MM.1S (cell line): ENCODE results near the gene STIM1.

Source experiments
- DNase-seq: peaks from one replicate; pipeline ENCODE4 v3.0.0-alpha.2; 2015
- H2AFZ ChIP-seq: fragments of 300-600 bp; sonication (generic); 2 replicates; pipeline ENCODE4 v1.6.0; 2016; ENCODE audit warnings: antibody characterized with exemption, low read length
- H3F3A ChIP-seq: fragments of 300-600 bp; sonication (generic); 2 replicates; pipeline ENCODE4 v1.6.1; 2016; ENCODE audit warnings: mild to moderate bottlenecking, antibody characterized with exemption, low read length, moderate library complexity, mixed read lengths; ENCODE audit not compliant: insufficient read depth
- H3K27ac ChIP-seq: fragments of 300-600 bp; sonication (generic); 2 replicates; pipeline ENCODE4 v1.5.1; 2016; ENCODE audit warnings: mild to moderate bottlenecking, low read length
- H3K27me3 ChIP-seq: fragments of 300-600 bp; sonication (generic); replicated peaks from 2 replicates; pipeline ENCODE4 v1.6.0; 2016; ENCODE audit warnings: low read length; ENCODE audit not compliant: insufficient read depth
- H3K36me3 ChIP-seq: fragments of 300-600 bp; sonication (generic); replicated peaks from 2 replicates; pipeline ENCODE4 v1.6.1; 2016; ENCODE audit warnings: mild to moderate bottlenecking, low read length, mixed read lengths; ENCODE audit not compliant: insufficient read depth
- H3K4me1 ChIP-seq: fragments of 300-600 bp; sonication (generic); 2 replicates; pipeline ENCODE4 v1.6.1; 2016; ENCODE audit warnings: low read length, mixed read lengths
- H3K4me2 ChIP-seq: fragments of 300-600 bp; sonication (generic); 2 replicates; pipeline ENCODE4 v1.6.0; 2016; ENCODE audit warnings: low read depth, low read length
- H3K4me3 ChIP-seq: fragments of 300-600 bp; sonication (generic); 2 replicates; pipeline ENCODE4 v1.5.1; 2016; ENCODE audit warnings: low read length, mixed read lengths
- H3K79me2 ChIP-seq: fragments of 300-600 bp; sonication (generic); 2 replicates; pipeline ENCODE4 v1.6.1; 2016; ENCODE audit warnings: mixed run types, low read length, mixed read lengths
- H3K9ac ChIP-seq: fragments of 300-600 bp; sonication (generic); 2 replicates; pipeline ENCODE4 v1.6.1; 2016; ENCODE audit warnings: low read length, mixed read lengths
- H3K9me2 ChIP-seq: fragments of 300-600 bp; sonication (generic); replicated peaks from 2 replicates; pipeline ENCODE4 v1.6.1; 2016; ENCODE audit warnings: mild to moderate bottlenecking, low read length, mixed read lengths; ENCODE audit not compliant: insufficient read depth
- H3K9me3 ChIP-seq: fragments of 300-600 bp; sonication (generic); replicated peaks from 2 replicates; pipeline ENCODE4 v1.6.1; 2016; ENCODE audit warnings: mild to moderate bottlenecking, low read length, mixed read lengths; ENCODE audit not compliant: insufficient read depth
- H4K20me1 ChIP-seq: fragments of 300-600 bp; sonication (generic); 2 replicates; pipeline ENCODE4 v1.6.1; 2016; ENCODE audit warnings: mild to moderate bottlenecking, low read length, moderate library complexity, mixed read lengths; ENCODE audit not compliant: insufficient read depth
- EZH2 ChIP-seq: fragments of 300-600 bp; sonication (generic); optimal IDR thresholded peaks from 2 replicates; pipeline ENCODE3; 2017; ENCODE audit warnings: low read depth, mild to moderate bottlenecking, antibody characterized with exemption, low read length, mixed read lengths
- EZH2phosphoT487 ChIP-seq: fragments of 300-600 bp; sonication (generic); IDR thresholded peaks from 2 replicates; pipeline ENCODE4 v1.6.1; 2018; ENCODE audit warnings: antibody characterized with exemption, low read length
- TF ChIP-seq, protein P1 (sequence below): fragments of 300-600 bp; sonication (generic); IDR thresholded peaks from 2 replicates; pipeline ENCODE4 v1.5.1; 2016; ENCODE audit warnings: antibody characterized with exemption, low read length, mixed read lengths

The STIM1 gene

DNA sequence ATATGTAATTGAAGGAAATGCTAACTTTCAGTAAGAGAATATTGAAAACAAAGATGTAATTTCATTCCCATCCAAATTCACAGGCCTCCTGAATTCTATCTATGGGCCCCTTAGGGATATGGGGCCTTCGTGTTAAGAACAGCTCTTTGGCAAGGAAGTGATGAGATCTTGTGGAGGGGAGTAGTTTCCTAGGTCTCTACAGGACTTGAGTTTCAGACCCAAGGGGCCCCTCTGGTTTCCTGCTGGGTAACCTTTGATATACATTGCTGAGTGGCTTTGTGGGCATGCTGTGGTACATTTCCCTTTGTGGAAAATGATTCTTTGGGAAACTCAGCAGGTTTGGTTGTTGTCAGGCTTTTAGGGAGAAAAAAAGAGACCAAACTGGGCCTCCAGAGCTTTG is 6.2 kb downstream of the STIM1 start:
- H4K20me1 ChIP-seq = no peaks in the 10 kb centered on the region
- H3K4me3 ChIP-seq = no peak overlapping the region
- no peaks in the 10 kb centered on the region for H3K27me3 ChIP-seq
- no peak overlapping the region for H3K27ac ChIP-seq
- peaks cover 100% of the 10 kb centered on the region for H3K79me2 ChIP-seq
- no peaks in the 10 kb centered on the region for H3K9me3 ChIP-seq
- H3K4me1 ChIP-seq = peaks cover 72% of the 10 kb centered on the region
- DNase-seq = no peak
- peak overlapping the region; percentile 27; the same call in 1 of the 2 replicates for H3K4me2 ChIP-seq
- TF ChIP-seq, protein P1, sequence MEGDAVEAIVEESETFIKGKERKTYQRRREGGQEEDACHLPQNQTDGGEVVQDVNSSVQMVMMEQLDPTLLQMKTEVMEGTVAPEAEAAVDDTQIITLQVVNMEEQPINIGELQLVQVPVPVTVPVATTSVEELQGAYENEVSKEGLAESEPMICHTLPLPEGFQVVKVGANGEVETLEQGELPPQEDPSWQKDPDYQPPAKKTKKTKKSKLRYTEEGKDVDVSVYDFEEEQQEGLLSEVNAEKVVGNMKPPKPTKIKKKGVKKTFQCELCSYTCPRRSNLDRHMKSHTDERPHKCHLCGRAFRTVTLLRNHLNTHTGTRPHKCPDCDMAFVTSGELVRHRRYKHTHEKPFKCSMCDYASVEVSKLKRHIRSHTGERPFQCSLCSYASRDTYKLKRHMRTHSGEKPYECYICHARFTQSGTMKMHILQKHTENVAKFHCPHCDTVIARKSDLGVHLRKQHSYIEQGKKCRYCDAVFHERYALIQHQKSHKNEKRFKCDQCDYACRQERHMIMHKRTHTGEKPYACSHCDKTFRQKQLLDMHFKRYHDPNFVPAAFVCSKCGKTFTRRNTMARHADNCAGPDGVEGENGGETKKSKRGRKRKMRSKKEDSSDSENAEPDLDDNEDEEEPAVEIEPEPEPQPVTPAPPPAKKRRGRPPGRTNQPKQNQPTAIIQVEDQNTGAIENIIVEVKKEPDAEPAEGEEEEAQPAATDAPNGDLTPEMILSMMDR = no peak
- TF ChIP-seq EZH2phosphoT487 = no peak
- no peak overlapping the region for H3K9ac ChIP-seq
- no peak overlapping the region for H2AFZ ChIP-seq
- H3K36me3 ChIP-seq = no peaks in the 10 kb centered on the region
- H3F3A ChIP-seq = peaks cover 48% of the 10 kb centered on the region
- H3K9me2 ChIP-seq = no peaks in the 10 kb centered on the region

DNA sequence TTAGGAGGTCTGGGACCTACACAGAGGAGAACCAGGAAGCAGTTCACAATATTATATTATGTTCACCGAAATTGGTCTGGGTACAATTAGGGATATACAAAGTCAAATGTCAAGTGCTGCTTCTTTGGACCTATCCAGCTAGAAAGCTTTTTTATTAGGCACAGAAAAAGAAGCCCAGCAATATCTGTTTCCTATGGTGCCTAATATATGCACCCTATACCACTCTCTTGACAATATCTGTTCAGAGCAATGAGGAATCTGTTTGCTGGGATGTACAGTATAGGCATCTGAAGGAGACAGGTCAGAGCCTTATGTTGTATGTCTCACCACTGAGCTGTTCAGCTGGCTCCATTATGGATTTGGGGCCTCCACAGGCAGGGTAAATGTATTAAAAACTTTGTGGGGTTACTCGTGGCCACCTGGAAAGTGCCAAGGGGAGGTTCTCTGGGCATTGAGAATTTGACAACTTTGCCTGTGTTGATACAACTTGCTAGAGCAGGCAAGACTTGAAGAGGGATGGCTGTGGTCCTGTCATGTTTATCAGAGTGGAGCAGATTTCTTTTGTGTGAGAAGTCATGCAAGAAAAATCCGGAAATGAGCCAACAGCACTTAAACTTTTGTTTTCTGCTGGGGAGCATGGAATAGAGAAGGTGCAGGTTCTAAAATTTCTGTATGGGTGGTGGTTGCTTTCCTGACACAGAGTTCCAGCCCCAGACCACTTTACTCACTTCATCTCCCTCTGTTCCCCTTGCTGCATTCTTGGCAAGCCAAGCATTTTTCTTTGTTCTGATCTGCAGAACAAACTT is 10.1 kb downstream of the STIM1 start:
- Histone ChIP-seq H3F3A (peaks cover 34% of the 10 kb centered on the region), H2AFZ (no peak overlapping the region), H3K9me3 (no peaks in the 10 kb centered on the region), H3K9me2 (no peaks in the 10 kb centered on the region), H3K9ac (no peak overlapping the region), H3K36me3 (no peaks in the 10 kb centered on the region), H3K4me2 (peak overlapping the region; percentile 13; the same call in 1 of the 2 replicates), H3K79me2 (peaks cover 99% of the 10 kb centered on the region), H4K20me1 (peaks cover 3% of the 10 kb centered on the region), H3K27ac (peak overlapping the region; percentile 23; the same call in 1 of the 2 replicates), H3K4me1 (peaks cover 61% of the 10 kb centered on the region), H3K27me3 (no peaks in the 10 kb centered on the region), H3K4me3 (no peak overlapping the region)
- DNase-seq = no peak
- TF ChIP-seq EZH2 = no peak
- TF ChIP-seq, protein P1 = no peak
- TF ChIP-seq EZH2phosphoT487 = no peak

DNA sequence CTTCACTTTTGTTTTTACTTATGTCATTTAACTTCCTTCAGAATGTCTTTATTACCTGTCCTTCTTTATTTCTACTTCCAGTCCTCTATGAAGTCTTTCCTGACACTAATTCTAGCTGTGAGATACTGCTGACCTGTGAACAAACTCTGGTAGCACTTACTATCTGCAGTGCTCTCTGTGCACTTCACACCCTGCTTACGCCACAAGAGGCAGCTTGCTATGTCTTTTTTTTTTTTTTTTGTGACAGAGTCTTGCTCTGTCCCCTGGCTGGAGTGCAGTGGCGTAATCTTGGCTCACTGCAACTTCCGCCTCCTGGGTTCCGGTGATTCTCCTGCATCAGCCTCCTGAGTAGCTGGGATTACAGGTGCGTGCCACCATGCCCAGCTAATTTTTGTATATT is 10.7 kb downstream of the STIM1 start:
- H3K4me1 ChIP-seq = peaks cover 60% of the 10 kb centered on the region
- H3K27ac ChIP-seq = peak overlapping the region; percentile 23; the same call in 1 of the 2 replicates

DNA sequence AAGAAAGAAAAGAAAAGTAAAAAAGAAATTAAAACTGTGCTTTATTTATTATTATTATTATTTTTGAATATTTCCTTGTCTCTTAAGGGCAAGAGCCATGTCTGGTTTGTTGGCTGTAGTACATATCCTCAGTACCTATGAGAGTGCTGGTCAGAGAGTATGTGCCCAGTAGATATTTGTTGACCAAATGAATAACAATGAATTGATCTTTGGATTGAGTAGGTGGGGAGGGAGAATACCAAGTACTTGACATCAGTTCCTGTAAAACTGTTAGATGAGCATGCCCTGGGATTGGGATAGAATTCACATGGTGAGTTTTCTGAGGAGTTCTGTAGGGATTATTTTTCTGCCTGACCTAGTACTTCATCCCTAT is 11.4 kb downstream of the STIM1 start:
- H3K9me2 ChIP-seq = no peaks in the 10 kb centered on the region
- H3F3A ChIP-seq = peaks cover 33% of the 10 kb centered on the region
- no peak overlapping the region for H3K4me3 ChIP-seq
- peak overlapping the region; percentile 52; the same call in 1 of the 2 replicates for H3K27ac ChIP-seq
- peak overlapping the region; percentile 43 for H3K4me2 ChIP-seq
- TF ChIP-seq, protein P1 = no peak
- TF ChIP-seq EZH2 (no peak), EZH2phosphoT487 (no peak)
- H3K79me2 ChIP-seq = peaks cover 99% of the 10 kb centered on the region
- H3K9ac ChIP-seq = no peak overlapping the region
- DNase-seq = no peak
- peaks cover 3% of the 10 kb centered on the region for H4K20me1 ChIP-seq
- H3K9me3 ChIP-seq = no peaks in the 10 kb centered on the region
- H3K27me3 ChIP-seq = no peaks in the 10 kb centered on the region
- no peak overlapping the region for H2AFZ ChIP-seq
- H3K36me3 ChIP-seq = no peaks in the 10 kb centered on the region
- H3K4me1 ChIP-seq = peaks cover 60% of the 10 kb centered on the region

More for the DNA sequence above, 10.7 kb downstream of the STIM1 start:
- Histone ChIP-seq H3K9ac (no peak overlapping the region), H3K4me3 (no peak overlapping the region), H4K20me1 (peaks cover 3% of the 10 kb centered on the region), H3F3A (peaks cover 33% of the 10 kb centered on the region), H3K36me3 (no peaks in the 10 kb centered on the region), H2AFZ (no peak overlapping the region), H3K27me3 (no peaks in the 10 kb centered on the region), H3K79me2 (peaks cover 99% of the 10 kb centered on the region), H3K9me3 (no peaks in the 10 kb centered on the region), H3K4me2 (peak overlapping the region; percentile 13; the same call in 1 of the 2 replicates), H3K9me2 (no peaks in the 10 kb centered on the region)
- no peak for DNase-seq
- no peak for TF ChIP-seq EZH2phosphoT487
